ENCODE results near the gene COL15A1.

COL15A1 gene

GRCh38 chr9:98906273-98907040 lies 37.2 kb upstream of the COL15A1 start:
- no peak overlapping the region for H3K4me2 ChIP-seq (ENCODE audit: low read depth, low read length)
- H3K4me1 ChIP-seq (ENCODE audit: low read length): no peaks in the 10 kb centered on the region
- H3K9me3 ChIP-seq (replicated peaks; ENCODE audit: insufficient read depth, low read length): no peaks in the 10 kb centered on the region
- no peaks in the 10 kb centered on the region for H3K36me3 ChIP-seq (replicated peaks; ENCODE audit: insufficient read depth, low read length)
- H3K27me3 ChIP-seq (replicated peaks; ENCODE audit: insufficient read depth, low read length): no peaks in the 10 kb centered on the region
- no peaks in the 10 kb centered on the region for H3K9me2 ChIP-seq (replicated peaks; ENCODE audit: insufficient read depth, low read length)
- no peaks in the 10 kb centered on the region for H3F3A ChIP-seq (ENCODE audit: insufficient read depth, low read length)
- H3K27ac ChIP-seq (ENCODE audit: low read length): no peak overlapping the region
- H2AFZ ChIP-seq (ENCODE audit: low read length): no peak overlapping the region
- TF ChIP-seq EZH2phosphoT487 (IDR thresholded peaks at IDR 0.05; ENCODE audit: low read length) (no peak), CTCF (IDR thresholded peaks at IDR 0.05; ENCODE audit: low read length) (no peak)
- no peaks in the 10 kb centered on the region for H3K79me2 ChIP-seq (ENCODE audit: low read length)
- no peak for DNase-seq
- no peak overlapping the region for H3K4me3 ChIP-seq (ENCODE audit: low read length)
- no peak overlapping the region for H3K9ac ChIP-seq (ENCODE audit: low read length)
- H4K20me1 ChIP-seq (ENCODE audit: insufficient read depth, low read length): no peaks in the 10 kb centered on the region

- Histone ChIP-seq H4K20me1 (ENCODE audit: insufficient read depth, low read length) (no peaks in the 10 kb centered on the region), H3K36me3 (replicated peaks; ENCODE audit: insufficient read depth, low read length) (no peaks in the 10 kb centered on the region), H3K4me1 (ENCODE audit: low read length) (no peaks in the 10 kb centered on the region), H3K4me2 (ENCODE audit: low read depth, low read length) (no peak overlapping the region), H3K79me2 (ENCODE audit: low read length) (no peaks in the 10 kb centered on the region), H3K27ac (ENCODE audit: low read length) (no peak overlapping the region), H3K9me3 (replicated peaks; ENCODE audit: insufficient read depth, low read length) (no peaks in the 10 kb centered on the region), H2AFZ (ENCODE audit: low read length) (no peak overlapping the region), H3K9ac (ENCODE audit: low read length) (no peak overlapping the region), H3K9me2 (replicated peaks; ENCODE audit: insufficient read depth, low read length) (no peaks in the 10 kb centered on the region), H3F3A (ENCODE audit: insufficient read depth, low read length) (no peaks in the 10 kb centered on the region), H3K4me3 (ENCODE audit: low read length) (no peak overlapping the region), H3K27me3 (replicated peaks; ENCODE audit: insufficient read depth, low read length) (no peaks in the 10 kb centered on the region)
- TF ChIP-seq EZH2phosphoT487 (IDR thresholded peaks at IDR 0.05; ENCODE audit: low read length): no peak
- TF ChIP-seq CTCF (IDR thresholded peaks at IDR 0.05; ENCODE audit: low read length): no peak
- no peak for TF ChIP-seq EZH2 (optimal IDR thresholded peaks at IDR 0.05; ENCODE audit: low read depth, low read length)
- no peak for DNase-seq
These were observed 36.7 kb upstream of the COL15A1 start for GRCh38 chr9:98907055-98907454.

- Histone ChIP-seq H3K4me2 (ENCODE audit: low read depth, low read length) (no peak overlapping the region), H3K9me3 (replicated peaks; ENCODE audit: insufficient read depth, low read length) (no peaks in the 10 kb centered on the region), H3K4me3 (ENCODE audit: low read length) (no peak overlapping the region), H3K9ac (ENCODE audit: low read length) (no peak overlapping the region), H3K27ac (ENCODE audit: low read length) (no peak overlapping the region), H3K36me3 (replicated peaks; ENCODE audit: insufficient read depth, low read length) (no peaks in the 10 kb centered on the region), H3F3A (ENCODE audit: insufficient read depth, low read length) (no peaks in the 10 kb centered on the region), H4K20me1 (ENCODE audit: insufficient read depth, low read length) (no peaks in the 10 kb centered on the region), H2AFZ (ENCODE audit: low read length) (no peak overlapping the region), H3K79me2 (ENCODE audit: low read length) (no peaks in the 10 kb centered on the region), H3K27me3 (replicated peaks; ENCODE audit: insufficient read depth, low read length) (no peaks in the 10 kb centered on the region), H3K4me1 (ENCODE audit: low read length) (no peaks in the 10 kb centered on the region), H3K9me2 (replicated peaks; ENCODE audit: insufficient read depth, low read length) (no peaks in the 10 kb centered on the region)
- DNase-seq: no peak
- TF ChIP-seq EZH2phosphoT487 (IDR thresholded peaks at IDR 0.05; ENCODE audit: low read length) (no peak), CTCF (IDR thresholded peaks at IDR 0.05; ENCODE audit: low read length) (no peak), EZH2 (optimal IDR thresholded peaks at IDR 0.05; ENCODE audit: low read depth, low read length) (no peak)
These were observed 34.6 kb upstream of the COL15A1 start for GRCh38 chr9:98908897-98909634.
